ENCODE results near the gene ZBTB14.

GRCh38 chr18:5288517-5288935, 7.0 kb downstream of the ZBTB14 start:
- TF ChIP-seq CTCF (IDR thresholded peaks at IDR 0.05) (no peak), EP300 (IDR thresholded peaks at IDR 0.05; ENCODE audit: low read depth) (no peak)

Measured in transverse colon (tissue), 3 donors.